Heart left ventricle (tissue), 16 donors: ENCODE results near the gene PSMG4. TPM values are rescaled to one million over a fixed set of nuclear protein-coding genes. Genes with fewer than 3 reads are reported as not detected.

Experiments used
- ATAC-seq, 4 donors: fragments of 200-7000 bp; cut with Tn5 transposase; one replicate each; pipeline ENCODE4 v1.9.1; 2020 to 2022; ENCODE audit warnings: moderate library complexity in 4 of 4, mild to moderate bottlenecking in 3 of 4, moderate number of reproducible peaks in 1 of 4
- DNase-seq, 5 donors: peaks; one replicate each; pipeline ENCODE4 v3.0.0-alpha.2; 2020
- H3K27ac ChIP-seq, 12 donors: fragments of 200-600 bp; sonication (generic) in 4 of 12; one replicate each; pipeline versions ENCODE4 v1.5.0 to v1.8.0; 2016 to 2022; ENCODE audit warnings: mild to moderate bottlenecking in 2 of 12
- H3K27me3 ChIP-seq, 9 donors: fragments of 200-600 bp; sonication (generic) in 2 of 9; one replicate each; pipeline versions ENCODE4 v1.5.1 to v1.8.0; 2016 to 2022; ENCODE audit warnings: mild to moderate bottlenecking in 3 of 9
- H3K36me3 ChIP-seq, 9 donors: fragments of 200-600 bp; sonication (generic) in 2 of 9; one replicate each; pipeline versions ENCODE4 v1.5.0 to v1.8.0; 2018 to 2022; ENCODE audit warnings: mild to moderate bottlenecking in 2 of 9
- H3K4me1 ChIP-seq, 12 donors: fragments of 200-600 bp; sonication (generic) in 4 of 12; one replicate each; pipeline versions ENCODE4 v1.5.0 to v1.8.0; 2016 to 2022; ENCODE audit warnings: mild to moderate bottlenecking in 3 of 12
- H3K4me3 ChIP-seq, 12 donors: fragments of 200-600 bp; sonication (generic) in 4 of 12; one replicate each; pipeline versions ENCODE4 v1.5.0 to v1.8.0; 2017 to 2022; ENCODE audit warnings: mild to moderate bottlenecking in 9 of 12, moderate library complexity in 4 of 12
- H3K9me3 ChIP-seq, 12 donors: fragments of 200-600 bp; sonication (generic) in 4 of 12; one replicate each; pipeline versions ENCODE4 v1.5.0 to v1.8.0; 2016 to 2022; ENCODE audit warnings: mild to moderate bottlenecking in 1 of 12
- CTCF ChIP-seq, 12 donors: fragments of 200-600 bp; sonication (generic) in 4 of 12; IDR thresholded peaks; one replicate each; pipeline versions ENCODE4 v1.5.0 to v1.8.0; 2018 to 2022; ENCODE audit warnings: antibody characterized with exemption in 12 of 12, mild to moderate bottlenecking in 5 of 12
- POLR2A ChIP-seq, 2 donors: fragments of 450-650 bp; IDR thresholded peaks; one replicate each; pipeline ENCODE4 v1.6.1; 2017; ENCODE audit warnings: antibody characterized with exemption in 2 of 2, mild to moderate bottlenecking in 2 of 2, moderate library complexity in 2 of 2
- WGBS, 4 donors: extraction: QIAGEN DNeasy Blood & Tissue Kit in 2 of 4; methylation state at CpG; one replicate each; pipeline versions ENCODE4 v1.1.5 to v1.1.7; 2013 to 2018; 5-methylcytosine and 5-hydroxymethylcytosine counted together
- intact Hi-C, 10 donors: fragments of 100-400 bp; cut with DNase I; formaldehyde crosslinking; loops; one replicate each; pipeline versions ENCODE4 v1.11.1 to v1.14.2; 2022
- polyA plus RNA-seq, 2 donors: library from polyadenylated mRNA; stranded (reverse); fragments of 200-250 nt; gene quantifications; one replicate each; pipeline ENCODE4 v1.2.3, GENCODE V29; 2013
- total RNA-seq, 9 donors: library from RNA; depleted of rRNA in 2 of 9; stranded (reverse); fragments of >200 nt in 2 of 9; fragmentation: NEBNext Ultra II Directional in 3 of 9; extraction: Animal tissue kit (Norgen Biotek cat#: 25700) in 3 of 9; gene quantifications; one replicate each; pipeline versions ENCODE4 v1.1.0 to v1.2.4, GENCODE V29; 2016 to 2023
- donor health status: ischemic (EF 13 %, LVEDD 7.1; RV severe dilation, severe dysfunction).
- donor health status: healthy with polysubstance abuse.
- donor health status: DM: no; HTN: yes; CAD: no.
- donor health status: DM: no; HTN: no; CAD: no.
- donor health status: ischemic (EF 25% LVEDD 6.9; RV normal size, moderate dysfunction).
- donor health status: ischemic (EF 25% LVEDD 5.7; RV mildly dilated, moderate dysfunction).
- donor health status: healthy.
- donor health status: DM: yes; HTN: yes; CAD: no.
- donor health status: ischemic (EF 35%, LVEDD 5.7; RV mildly dilated, moderate dysfunction).
- donor health status: nonischemic (EF 11% LVEDD 7.7; RV severe dilation, severe dysfunction).
- donor health status: DM: yes; HTN: yes; CAD: no.
- donor health status: PGD.
- donor health status: ischemic (EF 29% LVEDD 5.4; RV normal size, mild dysfunction).
- donor health status: nonischemic (EF 23%, LVEDD 6.1; RV moderate dilation, normal function).

The PSMG4 gene
- total and polyA plus RNA-seq, 11 donors = 6.2 to 21.7 (median 9.7) TPM

GRCh38 chr6:3285732-3286131, 27.0 kb downstream of the PSMG4 start:
- TF ChIP-seq CTCF (IDR thresholded peaks at IDR 0.05) = no peak
- TF ChIP-seq POLR2A (IDR thresholded peaks at IDR 0.05) = no peak
- Histone ChIP-seq H3K27ac (no peak overlapping the region), H3K9me3 (no peaks in the 10 kb centered on the region), H3K27me3 (no peaks in the 10 kb centered on the region), H3K36me3 (peaks cover 0 to 6% (median 0%) of the 10 kb centered on the region in 9 donors), H3K4me3 (no peak overlapping the region), H3K4me1 (peaks cover 0 to 30% (median 17%) of the 10 kb centered on the region in 12 donors)
- no peak for DNase-seq
- intact Hi-C loops = loop anchor here in 4 of 10 donors (10.0 kb wide), 2 partner anchors 169 to 599 kb away; partner anchors contain the start of gene SLC22A23 (in 4 of the 4)
- no peak for ATAC-seq
- WGBS, 4 donors = 85 to 93% (median 91%) methylated on average over 11 to 14 of the region's 14 CpGs

GRCh38 chr6:3286641-3287171, 28.0 kb downstream of the PSMG4 start:
- Histone ChIP-seq H3K27ac (no peak overlapping the region), H3K36me3 (peaks cover 0 to 6% (median 0%) of the 10 kb centered on the region in 9 donors), H3K9me3 (no peaks in the 10 kb centered on the region), H3K4me3 (no peak overlapping the region), H3K4me1 (peaks cover 0 to 20% (median 10%) of the 10 kb centered on the region in 12 donors), H3K27me3 (no peaks in the 10 kb centered on the region)
- no peak for TF ChIP-seq POLR2A (IDR thresholded peaks at IDR 0.05)
- no peak for TF ChIP-seq CTCF (IDR thresholded peaks at IDR 0.05)
- ATAC-seq = no peak
- WGBS, 4 donors = 95 to 97% (median 96%) methylated on average over 23 to 24 of the region's 24 CpGs
- intact Hi-C loops = loop anchor here in 4 of 10 donors (10.0 kb wide), 2 partner anchors 168 to 598 kb away; partner anchors contain the start of gene SLC22A23 (in 4 of the 4)
- no peak for DNase-seq

DNA sequence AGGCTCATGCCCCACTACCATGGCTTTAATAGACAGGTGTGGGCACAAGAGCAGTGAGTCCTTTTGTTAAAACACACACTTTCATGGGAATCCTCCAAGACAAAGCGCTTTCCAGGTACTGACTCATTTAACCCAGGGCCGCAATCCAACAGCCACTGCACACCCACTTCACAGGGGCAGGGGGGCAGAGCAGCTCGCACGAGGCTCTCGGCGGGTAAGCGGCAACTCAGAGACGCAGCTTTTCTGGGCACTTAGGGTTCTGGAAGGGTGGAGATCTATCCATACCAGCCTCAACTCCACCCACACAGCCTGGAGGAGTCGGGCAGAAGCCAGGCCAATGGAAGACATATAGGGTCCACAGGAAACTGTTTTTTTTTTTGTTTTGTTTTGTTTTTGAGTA, 28.6 kb downstream of the PSMG4 start:
- ATAC-seq (no peak), DNase-seq (no peak)
- intact Hi-C loops = loop anchor here in 4 of 10 donors (10.0 kb wide), 2 partner anchors 167 to 597 kb away; partner anchors contain the start of gene SLC22A23 (in 4 of the 4)
- Histone ChIP-seq H3K9me3 (no peaks in the 10 kb centered on the region), H3K4me3 (no peak overlapping the region), H3K27ac (no peak overlapping the region), H3K36me3 (peaks cover 0 to 6% (median 0%) of the 10 kb centered on the region in 9 donors), H3K4me1 (peaks cover 0 to 16% (median 6%) of the 10 kb centered on the region in 12 donors), H3K27me3 (no peaks in the 10 kb centered on the region)
- WGBS, 4 donors = 78 to 96% (median 88%) methylated on average over 9 of the region's 9 CpGs
- TF ChIP-seq CTCF (IDR thresholded peaks at IDR 0.05) = no peak
- no peak for TF ChIP-seq POLR2A (IDR thresholded peaks at IDR 0.05)

- peaks cover 0 to 6% (median 0%) of the 10 kb centered on the region in 9 donors for H3K36me3 ChIP-seq
- intact Hi-C loops = loop anchor here in 4 of 10 donors (10.0 kb wide), 2 partner anchors 167 to 597 kb away; partner anchors contain the start of gene SLC22A23 (in 4 of the 4)
- WGBS, 4 donors = 87 to 90% (median 89%) methylated on average over 17 of the region's 17 CpGs
- H3K4me1 ChIP-seq = peaks cover 0 to 16% (median 1%) of the 10 kb centered on the region in 12 donors
- ATAC-seq (no peak), DNase-seq (no peak)
- no peaks in the 10 kb centered on the region for H3K9me3 ChIP-seq
- TF ChIP-seq CTCF (IDR thresholded peaks at IDR 0.05) (no peak), POLR2A (IDR thresholded peaks at IDR 0.05) (no peak)
- no peak overlapping the region for H3K4me3 ChIP-seq
- no peak overlapping the region for H3K27ac ChIP-seq
- no peaks in the 10 kb centered on the region for H3K27me3 ChIP-seq
Measured at GRCh38 chr6:3287976-3288707, 29.4 kb downstream of the PSMG4 start.
